ENCODE data around the gene CCDC174. TPM values are rescaled to one million over a fixed set of nuclear protein-coding genes. Genes with fewer than 3 reads are reported as not detected.

Gene CCDC174
- polyA plus RNA-seq, 2 of the 4 experiments (the other 2 are of a cell fraction): 12.6 to 17.6 TPM

DNA sequence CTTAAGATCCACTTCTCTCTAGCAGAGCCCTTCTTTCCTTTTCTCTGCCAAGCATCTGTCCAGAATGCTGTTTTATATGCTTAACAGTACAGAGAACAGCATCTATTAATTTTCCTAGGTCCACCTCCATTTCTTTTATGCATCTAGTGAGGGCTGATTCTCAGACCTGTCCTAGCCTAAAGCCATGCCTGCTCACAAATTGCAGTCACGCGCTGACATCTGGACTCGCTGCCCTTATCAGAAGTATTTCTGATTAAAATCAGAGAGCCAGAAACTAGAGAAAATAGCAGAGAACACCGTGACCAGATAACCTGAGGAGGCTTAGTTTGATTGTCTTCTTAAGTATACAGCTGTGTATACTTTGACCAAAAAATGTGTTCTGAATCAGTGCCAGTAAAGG, 25.3 kb downstream of the CCDC174 start:
- ChIA-PET CTCF (interaction anchor here (1.0 to 9.1 kb wide), 5 partner anchors 10 to 250 kb away, joined by 3 to 119 read pairs (median 8); no protein-coding TSS in a partner anchor), POLR2A (no interaction called here)
- DNase-seq (ENCODE audit: low read depth in 1 of 2, low spot score in 1 of 2) (no peak), ATAC-seq (no peak), FAIRE-seq (no peak)
- TF ChIP-seq GATA3 (IDR thresholded peaks at IDR 0.05; ENCODE audit: borderline replicate concordance): no peak
- TF ChIP-seq, protein P1, sequence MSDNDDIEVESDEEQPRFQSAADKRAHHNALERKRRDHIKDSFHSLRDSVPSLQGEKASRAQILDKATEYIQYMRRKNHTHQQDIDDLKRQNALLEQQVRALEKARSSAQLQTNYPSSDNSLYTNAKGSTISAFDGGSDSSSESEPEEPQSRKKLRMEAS (IDR thresholded peaks at IDR 0.05): no peak
- no peak for TF ChIP-seq CTCF (IDR thresholded peaks at IDR 0.05)
- no peak for TF ChIP-seq POLR2AphosphoS2 (conservative IDR thresholded peaks at IDR 0.05; ENCODE audit: low read length)
- no peak for TF ChIP-seq MAFK (IDR thresholded peaks at IDR 0.05; ENCODE audit: partially characterized antibody)
- 95% methylated on average over 4 of the region's 4 CpGs for WGBS (ENCODE audit: missing lambda C conversion rate)
- Histone ChIP-seq H3K4me1 (no peaks in the 10 kb centered on the region), H3K4me3 (no peak overlapping the region), H3K9me3 (peaks cover 9% of the 10 kb centered on the region; the same call in 2 of the 3 replicates), H3K4me2 (no peak overlapping the region), H3K27ac (no peak overlapping the region)

DNA sequence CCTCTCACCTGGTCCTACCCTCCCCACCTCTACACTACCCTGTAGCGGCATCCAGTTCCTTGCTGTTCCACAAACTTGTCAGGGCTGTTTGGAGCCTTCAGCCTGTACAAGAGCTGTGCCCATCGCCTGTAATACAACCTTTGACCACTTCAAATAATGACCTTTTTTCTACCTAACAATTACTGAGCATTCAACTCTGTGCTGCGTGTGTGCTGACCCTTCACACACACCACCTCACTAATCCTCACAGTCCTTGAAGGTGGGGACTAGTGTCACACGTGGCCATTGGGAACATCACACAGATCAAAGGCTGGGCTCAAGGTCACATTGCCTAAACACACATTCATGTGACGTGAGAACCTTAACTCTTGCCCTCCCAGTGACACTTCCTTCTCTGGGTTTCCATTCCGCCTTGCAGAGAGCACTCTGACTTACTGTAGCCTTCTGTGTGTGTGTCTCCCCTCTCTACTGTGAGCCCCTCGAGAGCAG, 26.5 kb downstream of the CCDC174 start:
- ChIA-PET POLR2A (no interaction called here), CTCF (interaction anchor here (0.8 to 9.1 kb wide), 4 partner anchors 9 to 248 kb away, joined by 4 to 119 read pairs (median 6); no protein-coding TSS in a partner anchor)
- no peaks in the 10 kb centered on the region for H3K4me1 ChIP-seq
- TF ChIP-seq FOSB (CRISPR knock-in tag; IDR thresholded peaks at IDR 0.05) (no peak), ZSCAN20 (CRISPR knock-in tag; IDR thresholded peaks at IDR 0.05) (no peak), E2F6 (IDR thresholded peaks at IDR 0.05; ENCODE audit: borderline replicate concordance, low read depth) (no peak), JUNB (IDR thresholded peaks at IDR 0.05) (no peak), HDAC2 (IDR thresholded peaks at IDR 0.05) (no peak), HEYL (CRISPR knock-in tag; IDR thresholded peaks at IDR 0.05) (no peak), CHD2 (IDR thresholded peaks at IDR 0.05; ENCODE audit: low read length, partially characterized antibody) (no peak)
- TF ChIP-seq, protein P2, sequence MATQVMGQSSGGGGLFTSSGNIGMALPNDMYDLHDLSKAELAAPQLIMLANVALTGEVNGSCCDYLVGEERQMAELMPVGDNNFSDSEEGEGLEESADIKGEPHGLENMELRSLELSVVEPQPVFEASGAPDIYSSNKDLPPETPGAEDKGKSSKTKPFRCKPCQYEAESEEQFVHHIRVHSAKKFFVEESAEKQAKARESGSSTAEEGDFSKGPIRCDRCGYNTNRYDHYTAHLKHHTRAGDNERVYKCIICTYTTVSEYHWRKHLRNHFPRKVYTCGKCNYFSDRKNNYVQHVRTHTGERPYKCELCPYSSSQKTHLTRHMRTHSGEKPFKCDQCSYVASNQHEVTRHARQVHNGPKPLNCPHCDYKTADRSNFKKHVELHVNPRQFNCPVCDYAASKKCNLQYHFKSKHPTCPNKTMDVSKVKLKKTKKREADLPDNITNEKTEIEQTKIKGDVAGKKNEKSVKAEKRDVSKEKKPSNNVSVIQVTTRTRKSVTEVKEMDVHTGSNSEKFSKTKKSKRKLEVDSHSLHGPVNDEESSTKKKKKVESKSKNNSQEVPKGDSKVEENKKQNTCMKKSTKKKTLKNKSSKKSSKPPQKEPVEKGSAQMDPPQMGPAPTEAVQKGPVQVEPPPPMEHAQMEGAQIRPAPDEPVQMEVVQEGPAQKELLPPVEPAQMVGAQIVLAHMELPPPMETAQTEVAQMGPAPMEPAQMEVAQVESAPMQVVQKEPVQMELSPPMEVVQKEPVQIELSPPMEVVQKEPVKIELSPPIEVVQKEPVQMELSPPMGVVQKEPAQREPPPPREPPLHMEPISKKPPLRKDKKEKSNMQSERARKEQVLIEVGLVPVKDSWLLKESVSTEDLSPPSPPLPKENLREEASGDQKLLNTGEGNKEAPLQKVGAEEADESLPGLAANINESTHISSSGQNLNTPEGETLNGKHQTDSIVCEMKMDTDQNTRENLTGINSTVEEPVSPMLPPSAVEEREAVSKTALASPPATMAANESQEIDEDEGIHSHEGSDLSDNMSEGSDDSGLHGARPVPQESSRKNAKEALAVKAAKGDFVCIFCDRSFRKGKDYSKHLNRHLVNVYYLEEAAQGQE (IDR thresholded peaks at IDR 0.05): no peak
- no peak overlapping the region for H3K27ac ChIP-seq
- 71% methylated on average over 7 of the region's 7 CpGs for WGBS (ENCODE audit: missing lambda C conversion rate)
- ATAC-seq (peak; percentile 17 to 36; a peak in 5 of 6 replicates), DNase-seq (ENCODE audit: low read depth in 1 of 2, low spot score in 1 of 2) (no peak), FAIRE-seq (no peak)
- H3K4me2 ChIP-seq: no peak overlapping the region
- peaks cover 9% of the 10 kb centered on the region; the same call in 2 of the 3 replicates for H3K9me3 ChIP-seq
- H3K4me3 ChIP-seq: no peak overlapping the region

DNA sequence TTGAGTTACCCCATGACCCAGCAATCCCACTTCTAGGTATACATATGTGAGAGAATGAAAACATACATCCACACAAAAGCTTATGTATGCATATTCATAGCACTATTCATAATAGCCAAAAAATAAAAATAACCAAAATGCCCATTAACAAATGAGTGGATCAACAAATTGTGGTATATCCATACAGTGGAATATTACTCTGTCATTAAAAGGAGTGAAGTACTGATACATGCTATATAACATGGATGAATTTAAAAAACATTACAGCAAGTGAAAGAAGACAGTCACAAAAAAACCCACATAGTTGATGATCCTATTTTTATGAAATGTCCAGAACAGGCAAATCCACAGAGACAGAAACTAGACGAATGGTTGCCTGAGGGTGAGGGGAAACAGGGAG, 28.6 kb downstream of the CCDC174 start:
- 88% methylated on average over 1 of the region's 1 CpG for WGBS (ENCODE audit: missing lambda C conversion rate)
- H3K9me3 ChIP-seq: peaks cover 9% of the 10 kb centered on the region; the same call in 2 of the 3 replicates
- ChIA-PET CTCF (interaction anchor here (1.0 to 9.1 kb wide), 2 partner anchors 241 kb away, joined by 5 to 119 read pairs; no protein-coding TSS in a partner anchor), POLR2A (no interaction called here)
- no peak for TF ChIP-seq CBX8 (IDR thresholded peaks at IDR 0.05)
- TF ChIP-seq ZFP36 (IDR thresholded peaks at IDR 0.05; ENCODE audit: borderline replicate concordance, partially characterized antibody): no peak
- TF ChIP-seq EHF (CRISPR knock-in tag; IDR thresholded peaks at IDR 0.05): no peak
- no peak for TF ChIP-seq CHD4 (IDR thresholded peaks at IDR 0.05; ENCODE audit: borderline replicate concordance)
- TF ChIP-seq RAD21 (conservative IDR thresholded peaks at IDR 0.05 in 1 of 2, IDR thresholded peaks at IDR 0.05 in 1 of 2): no peak
- TF ChIP-seq, protein P2 (IDR thresholded peaks at IDR 0.05): no peak
- no peak overlapping the region for H3K4me3 ChIP-seq
- no peak for FAIRE-seq
- no peak overlapping the region for H3K4me2 ChIP-seq
- no peaks in the 10 kb centered on the region for H3K4me1 ChIP-seq
- no peak for ATAC-seq
- DNase-seq (ENCODE audit: low read depth in 1 of 2, low spot score in 1 of 2): no peak
- no peak overlapping the region for H3K27ac ChIP-seq

All from A549 (cell line).